ENCODE measurements around the gene FAM83C. TPM values are rescaled to one million over a fixed set of nuclear protein-coding genes. Genes with fewer than 3 reads are reported as not detected.

FAM83C gene
- total RNA-seq, 1 donor from 2014 or later, result not detected

DNA sequence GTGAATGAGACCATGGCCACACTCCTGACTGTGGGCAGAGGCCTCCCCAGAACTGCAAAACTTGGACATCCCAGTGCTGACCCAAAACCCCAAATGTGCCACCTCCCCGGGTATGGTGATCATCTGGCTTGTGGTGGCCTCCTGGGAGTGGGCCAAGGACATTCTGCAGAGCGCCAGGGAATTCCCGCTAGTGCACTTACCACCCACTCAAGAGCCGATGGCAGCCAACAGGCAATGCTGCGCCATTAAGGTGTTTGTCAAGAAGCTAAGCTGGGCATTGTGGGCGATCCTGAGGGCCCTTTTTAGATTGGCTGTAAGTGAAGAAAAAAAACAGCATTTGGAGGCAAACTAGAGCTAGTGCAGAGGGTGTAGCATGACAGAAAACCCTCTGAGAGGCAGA, 56.3 kb downstream of the FAM83C start:
- no peaks in the 10 kb centered on the region for H3K9me3 Mint-ChIP-seq
- no peak overlapping the region for H3K4me3 Mint-ChIP-seq
- ATAC-seq (ENCODE audit: low read depth) (no peak), DNase-seq (no peak)
- TF ChIP-seq, protein P1, sequence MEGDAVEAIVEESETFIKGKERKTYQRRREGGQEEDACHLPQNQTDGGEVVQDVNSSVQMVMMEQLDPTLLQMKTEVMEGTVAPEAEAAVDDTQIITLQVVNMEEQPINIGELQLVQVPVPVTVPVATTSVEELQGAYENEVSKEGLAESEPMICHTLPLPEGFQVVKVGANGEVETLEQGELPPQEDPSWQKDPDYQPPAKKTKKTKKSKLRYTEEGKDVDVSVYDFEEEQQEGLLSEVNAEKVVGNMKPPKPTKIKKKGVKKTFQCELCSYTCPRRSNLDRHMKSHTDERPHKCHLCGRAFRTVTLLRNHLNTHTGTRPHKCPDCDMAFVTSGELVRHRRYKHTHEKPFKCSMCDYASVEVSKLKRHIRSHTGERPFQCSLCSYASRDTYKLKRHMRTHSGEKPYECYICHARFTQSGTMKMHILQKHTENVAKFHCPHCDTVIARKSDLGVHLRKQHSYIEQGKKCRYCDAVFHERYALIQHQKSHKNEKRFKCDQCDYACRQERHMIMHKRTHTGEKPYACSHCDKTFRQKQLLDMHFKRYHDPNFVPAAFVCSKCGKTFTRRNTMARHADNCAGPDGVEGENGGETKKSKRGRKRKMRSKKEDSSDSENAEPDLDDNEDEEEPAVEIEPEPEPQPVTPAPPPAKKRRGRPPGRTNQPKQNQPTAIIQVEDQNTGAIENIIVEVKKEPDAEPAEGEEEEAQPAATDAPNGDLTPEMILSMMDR (IDR thresholded peaks at IDR 0.05), result no peak
- POLR2A ChIA-PET, result no interaction called here
- no peak overlapping the region for H3K27ac Mint-ChIP-seq
- no peaks in the 10 kb centered on the region for H3K4me1 Mint-ChIP-seq
- H3K36me3 Mint-ChIP-seq (ENCODE audit: low read depth), result peaks cover 31% of the 10 kb centered on the region
- peaks cover 14% of the 10 kb centered on the region for H3K27me3 Mint-ChIP-seq
- intact Hi-C loops (cut with micrococcal nuclease), result no loop called here
- CTCF ChIA-PET, result no interaction called here

Other genes starting within 250 kb of the FAM83C start
- 58.3 and 60.2 TPM in 2 replicates for gene TRPC4AP, start 199.6 kb downstream of the FAM83C start, total RNA-seq
- gene EDEM2, start 145.1 kb downstream of the FAM83C start, total RNA-seq, result 23.0 and 24.4 TPM in 2 replicates
- gene PROCR, start 120.4 kb downstream of the FAM83C start, total RNA-seq, result 0.22 and 0.40 TPM in 2 replicates
- not detected in 2 replicates for gene MMP24, start 65.7 kb downstream of the FAM83C start, total RNA-seq
- gene MMP24OS, start 14.3 kb downstream of the FAM83C start, total RNA-seq, result 39.2 and 47.9 TPM in 2 replicates
- 137 and 148 TPM in 2 replicates for gene EIF6, start 7.7 kb downstream of the FAM83C start, total RNA-seq
- gene UQCC1, start 119.5 kb upstream of the FAM83C start, total RNA-seq, result 52.9 and 58.3 TPM in 2 replicates
- not detected in 2 replicates for gene GDF5, start 145.8 kb upstream of the FAM83C start, total RNA-seq
- 49.6 and 54.7 TPM in 2 replicates for gene CEP250, start 163.2 kb upstream of the FAM83C start, total RNA-seq
- gene C20orf173, start 237.2 kb upstream of the FAM83C start, total RNA-seq, result not detected in 2 replicates
- 159 and 183 TPM in 2 replicates for gene ERGIC3, start 249.7 kb upstream of the FAM83C start, total RNA-seq

Data from activated B cell treated with CpG ODN at 0.5 μM for 24 hours (primary cell).